ENCODE results near the gene ACAA1.

DNA sequence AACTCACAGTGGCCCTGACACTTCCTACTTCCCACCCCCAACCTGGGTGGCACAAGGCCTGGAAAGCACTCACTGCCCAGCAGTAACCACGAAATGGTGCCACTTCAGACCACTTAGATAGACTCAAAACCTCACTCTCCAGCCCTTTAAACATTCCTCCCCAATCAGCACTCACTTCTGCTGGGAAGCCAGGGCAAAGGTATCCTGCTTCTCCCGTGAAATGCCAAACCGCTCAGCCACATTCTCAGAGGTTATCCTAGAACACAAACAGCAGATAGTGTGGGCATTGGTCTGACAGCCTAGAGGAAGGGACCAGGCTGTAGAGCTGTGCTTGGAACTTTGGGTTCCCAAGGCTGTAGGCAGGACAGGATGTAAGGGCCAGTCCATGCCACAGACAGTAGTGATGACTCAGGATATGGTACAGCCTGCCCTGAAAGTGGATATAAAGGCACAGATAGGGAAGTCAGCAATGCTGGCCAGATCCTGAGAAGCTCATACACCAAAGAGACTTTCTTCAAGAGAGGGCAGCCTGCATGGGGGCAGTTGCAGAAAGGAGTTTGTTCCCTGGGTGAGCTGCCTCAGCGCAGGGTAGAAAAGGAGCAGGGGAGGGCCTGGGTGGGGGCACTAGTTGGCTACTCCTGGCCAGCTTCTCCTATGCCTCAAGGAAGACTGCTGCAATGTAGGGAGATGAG is 9.2 kb downstream of the ACAA1 start:
- TF ChIP-seq, protein P1, sequence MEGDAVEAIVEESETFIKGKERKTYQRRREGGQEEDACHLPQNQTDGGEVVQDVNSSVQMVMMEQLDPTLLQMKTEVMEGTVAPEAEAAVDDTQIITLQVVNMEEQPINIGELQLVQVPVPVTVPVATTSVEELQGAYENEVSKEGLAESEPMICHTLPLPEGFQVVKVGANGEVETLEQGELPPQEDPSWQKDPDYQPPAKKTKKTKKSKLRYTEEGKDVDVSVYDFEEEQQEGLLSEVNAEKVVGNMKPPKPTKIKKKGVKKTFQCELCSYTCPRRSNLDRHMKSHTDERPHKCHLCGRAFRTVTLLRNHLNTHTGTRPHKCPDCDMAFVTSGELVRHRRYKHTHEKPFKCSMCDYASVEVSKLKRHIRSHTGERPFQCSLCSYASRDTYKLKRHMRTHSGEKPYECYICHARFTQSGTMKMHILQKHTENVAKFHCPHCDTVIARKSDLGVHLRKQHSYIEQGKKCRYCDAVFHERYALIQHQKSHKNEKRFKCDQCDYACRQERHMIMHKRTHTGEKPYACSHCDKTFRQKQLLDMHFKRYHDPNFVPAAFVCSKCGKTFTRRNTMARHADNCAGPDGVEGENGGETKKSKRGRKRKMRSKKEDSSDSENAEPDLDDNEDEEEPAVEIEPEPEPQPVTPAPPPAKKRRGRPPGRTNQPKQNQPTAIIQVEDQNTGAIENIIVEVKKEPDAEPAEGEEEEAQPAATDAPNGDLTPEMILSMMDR (IDR thresholded peaks at IDR 0.05; ENCODE audit: low read depth, low read length) = no peak
- TF ChIP-seq, protein P2, sequence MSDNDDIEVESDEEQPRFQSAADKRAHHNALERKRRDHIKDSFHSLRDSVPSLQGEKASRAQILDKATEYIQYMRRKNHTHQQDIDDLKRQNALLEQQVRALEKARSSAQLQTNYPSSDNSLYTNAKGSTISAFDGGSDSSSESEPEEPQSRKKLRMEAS (IDR thresholded peaks at IDR 0.05; ENCODE audit: low read depth, low read length) = no peak
- TF ChIP-seq POLR2A (IDR thresholded peaks at IDR 0.05; ENCODE audit: extremely low read depth, insufficient read length) = no peak
- TF ChIP-seq MYC (IDR thresholded peaks at IDR 0.05; ENCODE audit: low read depth, low read length) = no peak
